HFF-Myc (cell line): Measurements from ENCODE around the gene MRPL53.

Experiments used
- DNase-seq: peaks from one replicate; pipeline ENCODE4 v3.0.0-alpha.2; 2011; ENCODE audit warnings: low read depth; ENCODE audit errors: extremely low read depth
- H3K4me3 ChIP-seq: replicated peaks from 2 replicates; pipeline ENCODE4 v1.5.1; 2011; ENCODE audit warnings: low read depth, mild to moderate bottlenecking, control low read depth, low read length
- TF ChIP-seq, protein P1 (sequence below): IDR thresholded peaks from 2 replicates; pipeline ENCODE4 v1.5.1; 2012; ENCODE audit warnings: mild to moderate bottlenecking, low read depth, low read length, control low read depth; ENCODE audit errors: missing control alignments

The MRPL53 gene

DNA sequence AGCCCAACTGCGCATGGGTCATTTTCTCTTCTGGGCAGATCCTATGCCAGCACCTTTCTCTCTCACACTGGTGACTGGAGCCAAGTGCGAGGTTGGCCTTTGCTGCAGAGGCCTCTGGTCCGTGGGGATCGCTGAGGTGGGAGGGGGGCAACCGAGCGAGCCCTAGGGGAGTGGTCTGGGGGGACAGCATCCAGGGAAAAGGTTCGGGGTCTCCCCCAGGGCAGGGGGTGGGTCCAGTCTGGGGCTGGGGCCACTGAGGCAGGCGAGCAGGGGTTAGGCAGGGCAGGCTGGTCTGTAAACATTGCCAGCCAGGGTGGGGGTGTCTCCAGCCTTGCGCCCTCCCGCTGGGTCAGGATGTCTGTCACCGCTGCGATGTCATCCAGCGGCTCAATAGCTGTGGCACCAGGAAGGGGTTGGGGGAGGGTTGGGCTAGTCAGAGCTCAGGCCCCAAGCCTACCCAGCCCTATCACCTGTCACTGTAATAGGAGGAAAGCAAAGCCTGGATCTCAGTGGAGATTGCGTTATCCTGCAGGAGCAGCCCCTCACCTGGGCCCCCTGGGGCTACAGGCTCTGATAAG lies 46.2 kb downstream of the MRPL53 start:
- no peak overlapping the region for H3K4me3 ChIP-seq
- no peak for DNase-seq
- TF ChIP-seq, protein P1, sequence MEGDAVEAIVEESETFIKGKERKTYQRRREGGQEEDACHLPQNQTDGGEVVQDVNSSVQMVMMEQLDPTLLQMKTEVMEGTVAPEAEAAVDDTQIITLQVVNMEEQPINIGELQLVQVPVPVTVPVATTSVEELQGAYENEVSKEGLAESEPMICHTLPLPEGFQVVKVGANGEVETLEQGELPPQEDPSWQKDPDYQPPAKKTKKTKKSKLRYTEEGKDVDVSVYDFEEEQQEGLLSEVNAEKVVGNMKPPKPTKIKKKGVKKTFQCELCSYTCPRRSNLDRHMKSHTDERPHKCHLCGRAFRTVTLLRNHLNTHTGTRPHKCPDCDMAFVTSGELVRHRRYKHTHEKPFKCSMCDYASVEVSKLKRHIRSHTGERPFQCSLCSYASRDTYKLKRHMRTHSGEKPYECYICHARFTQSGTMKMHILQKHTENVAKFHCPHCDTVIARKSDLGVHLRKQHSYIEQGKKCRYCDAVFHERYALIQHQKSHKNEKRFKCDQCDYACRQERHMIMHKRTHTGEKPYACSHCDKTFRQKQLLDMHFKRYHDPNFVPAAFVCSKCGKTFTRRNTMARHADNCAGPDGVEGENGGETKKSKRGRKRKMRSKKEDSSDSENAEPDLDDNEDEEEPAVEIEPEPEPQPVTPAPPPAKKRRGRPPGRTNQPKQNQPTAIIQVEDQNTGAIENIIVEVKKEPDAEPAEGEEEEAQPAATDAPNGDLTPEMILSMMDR, result no peak

GRCh38 chr2:74425523-74425922 lies 47.0 kb downstream of the MRPL53 start:
- H3K4me3 ChIP-seq, result no peak overlapping the region
- no peak for DNase-seq
- TF ChIP-seq, protein P1, result no peak

DNA sequence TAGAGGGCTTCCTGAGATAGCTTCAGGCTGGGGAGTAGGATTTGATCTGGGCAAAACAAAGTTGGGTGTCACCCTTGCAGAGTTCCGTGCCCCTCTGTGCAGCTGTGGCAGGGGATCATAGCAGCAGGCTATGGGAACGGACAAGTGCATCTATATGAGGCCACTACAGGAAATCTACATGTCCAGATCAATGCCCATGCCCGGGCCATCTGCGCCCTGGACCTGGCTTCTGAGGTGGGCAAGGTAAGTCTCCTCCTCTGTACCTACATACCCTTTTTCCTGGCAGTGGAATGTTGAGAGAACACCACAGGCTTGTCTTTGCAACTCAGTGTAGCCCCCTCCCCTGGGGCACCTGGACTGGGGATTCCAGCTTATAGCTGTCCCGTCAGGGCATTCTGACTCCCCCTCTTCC lies 47.5 kb downstream of the MRPL53 start:
- TF ChIP-seq, protein P1, result no peak
- DNase-seq, result no peak
- H3K4me3 ChIP-seq, result no peak overlapping the region

GRCh38 chr2:74424139-74424992 lies 48.1 kb downstream of the MRPL53 start:
- no peak overlapping the region for H3K4me3 ChIP-seq
- TF ChIP-seq, protein P1, result no peak
- DNase-seq, result no peak

GRCh38 chr2:74423231-74424095 lies 49.0 kb downstream of the MRPL53 start:
- TF ChIP-seq, protein P1, result no peak
- no peak for DNase-seq
- H3K4me3 ChIP-seq, result no peak overlapping the region
